ENCODE data around the gene COPA.

GRCh38 chr1:160267284-160267991 is 75.6 kb downstream of the COPA start:
- TF ChIP-seq CTCF (IDR thresholded peaks at IDR 0.05), result no peak
- TF ChIP-seq POLR2A (IDR thresholded peaks at IDR 0.05), result no peak
